ENCODE measurements around the gene DEDD. TPM values are rescaled to one million over a fixed set of nuclear protein-coding genes. Genes with fewer than 3 reads are reported as not detected.

DEDD gene
- polyA plus RNA-seq, 2 of the 4 experiments (the other 2 are of a cell fraction), result 25.3 to 38.4 TPM

DNA sequence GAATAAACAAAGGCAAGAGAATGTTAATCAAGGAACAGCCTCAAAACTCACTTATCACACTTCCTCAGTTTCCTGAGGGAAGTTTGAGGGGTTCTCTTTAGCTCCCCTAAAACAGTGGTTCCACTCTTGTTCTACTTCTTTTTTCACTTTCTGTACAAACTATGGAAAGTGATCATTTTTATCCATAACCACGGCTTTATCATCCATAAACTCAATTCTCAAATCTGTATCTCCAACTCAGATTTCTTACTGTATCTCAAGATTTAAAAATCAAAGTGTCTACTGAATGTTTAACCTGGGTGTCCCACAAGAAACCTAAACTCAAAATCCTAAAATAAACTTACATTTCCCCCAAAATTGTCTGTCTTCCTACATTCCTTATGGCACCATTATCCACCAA is 18.6 kb downstream of the DEDD start (continued):
- TF ChIP-seq REST (IDR thresholded peaks at IDR 0.05) (no peak), MYC (IDR thresholded peaks at IDR 0.05; ENCODE audit: borderline replicate concordance, low read length) (no peak), RARB (CRISPR knock-in tag; IDR thresholded peaks at IDR 0.05) (no peak), HDAC2 (IDR thresholded peaks at IDR 0.05) (no peak)

DNA sequence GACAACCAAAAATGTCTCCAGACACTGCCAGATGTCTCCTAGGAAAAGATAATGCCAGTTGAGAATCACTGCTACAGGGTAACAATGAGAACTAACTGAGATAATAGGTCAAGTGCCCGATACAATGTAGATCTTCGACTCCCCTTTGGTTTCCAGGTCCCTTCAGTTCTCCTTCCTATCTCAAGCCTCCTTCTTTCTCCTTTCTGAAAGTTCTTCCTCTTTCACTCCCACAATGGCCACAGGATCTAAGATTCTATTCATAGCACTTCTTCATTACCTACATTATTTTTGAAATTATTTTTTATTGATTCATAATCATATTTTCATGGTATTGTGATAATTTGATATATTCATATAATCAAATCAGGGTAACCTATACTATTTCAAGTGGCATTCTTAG is 20.9 kb downstream of the DEDD start:
- no peak for ATAC-seq
- Histone ChIP-seq H3K4me2 (no peak overlapping the region), H3K9me3 (no peaks in the 10 kb centered on the region), H3K4me3 (no peak overlapping the region), H3K4me1 (peaks cover 39% of the 10 kb centered on the region), H3K27ac (no peak overlapping the region)
- no peak for DNase-seq (ENCODE audit: low read depth in 1 of 2, low spot score in 1 of 2)
- ChIA-PET POLR2A (no interaction called here), CTCF (interaction anchor here (1.5 to 2.0 kb wide), 2 partner anchors 14 to 114 kb away, joined by 4 to 7 read pairs; no protein-coding TSS in a partner anchor)
- no peak for TF ChIP-seq ESRRA (IDR thresholded peaks at IDR 0.05; ENCODE audit: borderline replicate concordance, low read length)
- no peak for TF ChIP-seq RAD21 (conservative IDR thresholded peaks at IDR 0.05 in 1 of 2, IDR thresholded peaks at IDR 0.05 in 1 of 2)
- TF ChIP-seq CHD2 (IDR thresholded peaks at IDR 0.05; ENCODE audit: low read length, partially characterized antibody), result no peak
- no peak for TF ChIP-seq NR3C1 (IDR thresholded peaks at IDR 0.05)
- TF ChIP-seq FOSB (CRISPR knock-in tag; IDR thresholded peaks at IDR 0.05), result no peak
- TF ChIP-seq, protein P1, sequence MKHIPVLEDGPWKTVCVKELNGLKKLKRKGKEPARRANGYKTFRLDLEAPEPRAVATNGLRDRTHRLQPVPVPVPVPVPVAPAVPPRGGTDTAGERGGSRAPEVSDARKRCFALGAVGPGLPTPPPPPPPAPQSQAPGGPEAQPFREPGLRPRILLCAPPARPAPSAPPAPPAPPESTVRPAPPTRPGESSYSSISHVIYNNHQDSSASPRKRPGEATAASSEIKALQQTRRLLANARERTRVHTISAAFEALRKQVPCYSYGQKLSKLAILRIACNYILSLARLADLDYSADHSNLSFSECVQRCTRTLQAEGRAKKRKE (CRISPR knock-in tag; IDR thresholded peaks at IDR 0.05; ENCODE audit: low read depth), result no peak
- TF ChIP-seq REST (IDR thresholded peaks at IDR 0.05), result no peak
- TF ChIP-seq, protein P2, sequence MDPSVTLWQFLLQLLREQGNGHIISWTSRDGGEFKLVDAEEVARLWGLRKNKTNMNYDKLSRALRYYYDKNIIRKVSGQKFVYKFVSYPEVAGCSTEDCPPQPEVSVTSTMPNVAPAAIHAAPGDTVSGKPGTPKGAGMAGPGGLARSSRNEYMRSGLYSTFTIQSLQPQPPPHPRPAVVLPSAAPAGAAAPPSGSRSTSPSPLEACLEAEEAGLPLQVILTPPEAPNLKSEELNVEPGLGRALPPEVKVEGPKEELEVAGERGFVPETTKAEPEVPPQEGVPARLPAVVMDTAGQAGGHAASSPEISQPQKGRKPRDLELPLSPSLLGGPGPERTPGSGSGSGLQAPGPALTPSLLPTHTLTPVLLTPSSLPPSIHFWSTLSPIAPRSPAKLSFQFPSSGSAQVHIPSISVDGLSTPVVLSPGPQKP (IDR thresholded peaks at IDR 0.05; ENCODE audit: low read depth, low read length), result no peak
- TF ChIP-seq, protein P3, sequence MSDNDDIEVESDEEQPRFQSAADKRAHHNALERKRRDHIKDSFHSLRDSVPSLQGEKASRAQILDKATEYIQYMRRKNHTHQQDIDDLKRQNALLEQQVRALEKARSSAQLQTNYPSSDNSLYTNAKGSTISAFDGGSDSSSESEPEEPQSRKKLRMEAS (IDR thresholded peaks at IDR 0.05), result no peak
- no peak for TF ChIP-seq ZFP36 (IDR thresholded peaks at IDR 0.05; ENCODE audit: borderline replicate concordance, partially characterized antibody)
- no peak for TF ChIP-seq NFE2L2 (conservative IDR thresholded peaks at IDR 0.05; ENCODE audit: low read length)
- TF ChIP-seq POLR2AphosphoS2 (conservative IDR thresholded peaks at IDR 0.05; ENCODE audit: low read length), result no peak
- no peak for TF ChIP-seq USF2 (IDR thresholded peaks at IDR 0.05)
- WGBS (ENCODE audit: missing lambda C conversion rate), result 94% methylated on average over 2 of the region's 2 CpGs
- FAIRE-seq, result no peak

Data from A549 (cell line).